Activated naive CD4-positive, alpha-beta T cell treated with anti-CD3 and anti-CD28 coated beads, Interleukin-2, amount 10 ng/mL, durations not matched to agents 7 days and 5 days (primary cell): ENCODE data around the gene KISS1.

Experiments
- CTCF ChIA-PET: fragments of 350-600 bp; sonication (Branson Sonifier 250); formaldehyde crosslinking; loops from one replicate; lab custom pipeline; 2021; ENCODE audit warnings: antibody characterized with exemption; lab: Charles Lee
- DNase-seq: peaks from one replicate; pipeline ENCODE4 v3.0.0-alpha.2; 2020
- H3K27ac Mint-ChIP-seq: one replicate; pipeline ENCODE4 v1.8.0; 2021; ENCODE audit warnings: mild to moderate bottlenecking, moderate library complexity, mixed read lengths
- H3K27me3 Mint-ChIP-seq: one replicate; pipeline ENCODE4 v1.8.0; 2021; ENCODE audit warnings: mild to moderate bottlenecking, mixed read lengths
- H3K36me3 Mint-ChIP-seq: one replicate; pipeline ENCODE4 v1.8.0; 2021; ENCODE audit warnings: mixed read lengths
- H3K4me1 Mint-ChIP-seq: one replicate; pipeline ENCODE4 v1.8.0; 2021; ENCODE audit warnings: mixed read lengths
- H3K4me3 Mint-ChIP-seq: one replicate; pipeline ENCODE4 v1.8.0; 2021; ENCODE audit warnings: mild to moderate bottlenecking, moderate library complexity, mixed read lengths
- H3K9me3 Mint-ChIP-seq: one replicate; pipeline ENCODE4 v1.8.0; 2021; ENCODE audit warnings: mixed read lengths

The KISS1 gene

GRCh38 chr1:204225841-204226735 lies 29.8 kb upstream of the KISS1 start:
- Mint-ChIP-seq H3K4me1 (no peaks in the 10 kb centered on the region), H3K36me3 (no peaks in the 10 kb centered on the region), H3K9me3 (no peaks in the 10 kb centered on the region), H3K27ac (no peak overlapping the region), H3K4me3 (no peak overlapping the region), H3K27me3 (peaks cover 8% of the 10 kb centered on the region)
- CTCF ChIA-PET, result interaction anchor here (1.4 kb wide), 1 partner anchor 15 kb away, joined by 4 read pairs; no protein-coding TSS in a partner anchor
- no peak for DNase-seq

GRCh38 chr1:204224655-204225054 lies 28.4 kb upstream of the KISS1 start:
- H3K9me3 Mint-ChIP-seq, result no peaks in the 10 kb centered on the region
- H3K4me3 Mint-ChIP-seq, result no peak overlapping the region
- H3K36me3 Mint-ChIP-seq, result no peaks in the 10 kb centered on the region
- no peaks in the 10 kb centered on the region for H3K4me1 Mint-ChIP-seq
- DNase-seq, result no peak
- peaks cover 5% of the 10 kb centered on the region for H3K27me3 Mint-ChIP-seq
- CTCF ChIA-PET, result interaction anchor here (1.0 kb wide), 1 partner anchor 63 kb away, joined by 3 read pairs; no protein-coding TSS in a partner anchor
- H3K27ac Mint-ChIP-seq, result no peak overlapping the region

DNA sequence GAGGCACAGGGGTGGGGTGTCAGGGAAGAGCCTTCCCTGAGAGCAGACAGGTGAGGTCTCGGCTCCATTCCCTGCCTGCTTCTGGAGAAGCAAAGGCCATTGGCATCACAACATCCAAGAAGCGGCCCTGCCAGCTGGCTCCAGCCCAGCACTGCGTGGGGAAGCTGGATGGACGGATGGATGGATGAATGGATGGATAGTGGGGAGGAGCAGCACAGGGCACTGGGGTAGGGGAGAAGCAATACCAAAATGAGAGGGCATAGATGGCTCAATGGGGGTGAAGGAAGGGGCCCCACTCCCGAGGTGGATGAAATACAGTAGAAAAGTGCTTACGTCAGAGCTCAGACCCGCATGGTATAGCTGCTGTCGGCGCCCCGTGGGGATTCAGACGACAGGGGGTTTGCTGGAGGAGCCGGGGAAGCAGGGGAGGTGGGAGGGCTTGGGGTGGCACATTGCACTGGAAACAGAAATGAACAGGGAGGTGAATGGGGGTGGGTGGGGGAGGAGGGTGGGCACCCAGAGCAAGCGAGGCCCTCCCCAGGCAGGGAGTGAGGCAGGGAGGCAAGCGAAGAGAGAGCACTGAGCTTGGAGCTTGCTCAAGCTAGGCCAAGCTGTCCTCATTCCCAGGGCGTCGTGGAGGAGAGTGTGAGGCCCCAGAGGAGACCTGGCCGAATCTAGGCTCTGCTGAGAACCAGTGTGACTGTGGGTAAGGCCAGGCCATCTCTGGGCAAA lies 27.0 kb upstream of the KISS1 start:
- Mint-ChIP-seq H3K27me3 (peaks cover 5% of the 10 kb centered on the region), H3K27ac (no peak overlapping the region), H3K9me3 (no peaks in the 10 kb centered on the region), H3K36me3 (no peaks in the 10 kb centered on the region), H3K4me1 (no peaks in the 10 kb centered on the region), H3K4me3 (no peak overlapping the region)
- DNase-seq, result no peak
- CTCF ChIA-PET, result interaction anchor here (1.0 kb wide), 1 partner anchor 61 kb away, joined by 3 read pairs; no protein-coding TSS in a partner anchor

DNA sequence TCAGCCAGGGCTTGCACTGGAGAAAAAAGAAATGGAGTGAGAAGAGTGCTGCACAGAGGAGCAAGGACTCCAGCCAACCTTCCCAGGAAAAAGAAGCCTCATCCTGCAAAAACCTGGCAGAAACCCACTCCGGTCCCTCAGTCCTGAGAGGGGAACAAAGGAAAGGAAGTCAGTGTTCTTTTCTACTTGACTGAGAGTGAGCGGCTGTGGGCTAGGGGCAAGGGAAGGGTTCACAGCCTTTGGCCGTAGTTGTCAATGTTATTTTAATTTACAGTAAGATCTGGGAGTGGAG lies 26.4 kb upstream of the KISS1 start:
- Mint-ChIP-seq H3K4me3 (no peak overlapping the region), H3K36me3 (no peaks in the 10 kb centered on the region), H3K4me1 (no peaks in the 10 kb centered on the region), H3K27me3 (peaks cover 6% of the 10 kb centered on the region), H3K9me3 (no peaks in the 10 kb centered on the region), H3K27ac (no peak overlapping the region)
- CTCF ChIA-PET, result no interaction called here
- no peak for DNase-seq

GRCh38 chr1:204222006-204222763 lies 25.9 kb upstream of the KISS1 start:
- Mint-ChIP-seq H3K36me3 (no peaks in the 10 kb centered on the region), H3K4me1 (no peaks in the 10 kb centered on the region), H3K27me3 (peaks cover 7% of the 10 kb centered on the region), H3K9me3 (no peaks in the 10 kb centered on the region), H3K4me3 (no peak overlapping the region), H3K27ac (no peak overlapping the region)
- CTCF ChIA-PET, result no interaction called here
- no peak for DNase-seq

DNA sequence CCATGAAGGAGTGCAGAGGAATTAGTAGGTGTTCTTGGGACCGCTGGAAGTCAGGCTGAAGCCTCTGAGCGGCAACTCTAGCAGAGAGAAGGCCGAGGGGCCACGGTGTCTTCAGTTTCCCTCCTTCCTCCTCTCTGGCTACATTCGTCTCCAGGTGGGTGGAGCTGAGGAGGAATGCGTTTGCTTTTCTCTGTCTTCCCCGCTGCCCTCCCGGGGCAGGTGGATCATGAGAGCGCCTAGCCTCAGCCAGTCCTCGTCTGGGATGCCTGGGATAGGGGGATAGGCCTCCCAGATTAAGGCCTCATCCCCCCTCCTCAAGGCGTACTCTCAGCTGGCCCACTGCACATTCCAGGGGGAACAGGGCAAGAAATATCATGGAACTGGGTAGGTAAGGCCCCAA lies 25.0 kb upstream of the KISS1 start:
- Mint-ChIP-seq H3K27ac (no peak overlapping the region), H3K36me3 (no peaks in the 10 kb centered on the region), H3K9me3 (no peaks in the 10 kb centered on the region), H3K4me1 (no peaks in the 10 kb centered on the region), H3K4me3 (no peak overlapping the region), H3K27me3 (peaks cover 7% of the 10 kb centered on the region)
- no peak for DNase-seq
- CTCF ChIA-PET, result no interaction called here

- Mint-ChIP-seq H3K27me3 (peaks cover 7% of the 10 kb centered on the region), H3K4me3 (no peak overlapping the region)
- CTCF ChIA-PET, result interaction anchor here (1.4 to 1.9 kb wide), 3 partner anchors 13 to 178 kb away, joined by 4 to 5 read pairs (median 4); no protein-coding TSS in a partner anchor
Measured at GRCh38 chr1:204219971-204220616, 23.8 kb upstream of the KISS1 start.

GRCh38 chr1:204218552-204218951 lies 22.3 kb upstream of the KISS1 start:
- H3K4me3 Mint-ChIP-seq, result no peak overlapping the region
- H3K4me1 Mint-ChIP-seq, result peaks cover 6% of the 10 kb centered on the region
- H3K27ac Mint-ChIP-seq, result no peak overlapping the region
- no peak for DNase-seq
- no peaks in the 10 kb centered on the region for H3K36me3 Mint-ChIP-seq
- H3K27me3 Mint-ChIP-seq, result peaks cover 17% of the 10 kb centered on the region
- CTCF ChIA-PET, result interaction anchor here (1.4 to 1.9 kb wide), 3 partner anchors 12 to 180 kb away, joined by 4 to 5 read pairs (median 4); no protein-coding TSS in a partner anchor
- H3K9me3 Mint-ChIP-seq, result no peaks in the 10 kb centered on the region

More at GRCh38 chr1:204219971-204220616, 23.8 kb upstream of the KISS1 start:
- Mint-ChIP-seq H3K9me3 (no peaks in the 10 kb centered on the region), H3K36me3 (no peaks in the 10 kb centered on the region), H3K27ac (no peak overlapping the region), H3K4me1 (no peaks in the 10 kb centered on the region)
- DNase-seq, result no peak

GRCh38 chr1:204217648-204218000 lies 21.3 kb upstream of the KISS1 start:
- CTCF ChIA-PET, result interaction anchor here (1.7 to 4.1 kb wide), 3 partner anchors 12 to 146 kb away, joined by 4 to 19 read pairs (median 14); no protein-coding TSS in a partner anchor
- Mint-ChIP-seq H3K4me3 (no peak overlapping the region), H3K27ac (no peak overlapping the region), H3K27me3 (peaks cover 21% of the 10 kb centered on the region), H3K9me3 (no peaks in the 10 kb centered on the region), H3K4me1 (peaks cover 6% of the 10 kb centered on the region), H3K36me3 (no peaks in the 10 kb centered on the region)
- no peak for DNase-seq

- peaks cover 6% of the 10 kb centered on the region for H3K4me1 Mint-ChIP-seq
- peaks cover 21% of the 10 kb centered on the region for H3K27me3 Mint-ChIP-seq
- CTCF ChIA-PET, result interaction anchor here (1.7 to 4.1 kb wide), 3 partner anchors 11 to 146 kb away, joined by 4 to 19 read pairs (median 14); no protein-coding TSS in a partner anchor
- H3K36me3 Mint-ChIP-seq, result no peaks in the 10 kb centered on the region
- H3K4me3 Mint-ChIP-seq, result no peak overlapping the region
- no peak overlapping the region for H3K27ac Mint-ChIP-seq
- DNase-seq, result no peak
- H3K9me3 Mint-ChIP-seq, result no peaks in the 10 kb centered on the region
Measured at GRCh38 chr1:204216880-204217647, 20.8 kb upstream of the KISS1 start.

DNA sequence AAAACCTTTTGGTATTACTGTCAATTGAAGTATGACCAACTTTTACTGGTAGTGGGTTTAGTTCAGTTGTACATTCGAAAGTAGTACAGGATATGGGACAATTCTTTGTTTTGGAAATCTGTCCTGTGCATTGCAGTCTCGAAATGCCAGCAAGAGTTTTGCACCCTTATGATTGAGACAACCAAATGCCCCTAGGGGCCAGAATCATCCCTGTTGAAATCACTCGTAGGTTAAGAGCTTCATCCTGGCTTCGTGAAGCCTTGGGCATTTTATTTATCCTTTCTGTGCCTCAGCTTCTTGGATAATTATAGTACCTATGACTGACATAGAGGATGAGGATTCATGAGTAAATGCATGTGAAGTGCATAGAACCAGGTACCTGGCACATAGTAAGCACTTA lies 19.9 kb upstream of the KISS1 start:
- no peak overlapping the region for H3K27ac Mint-ChIP-seq
- CTCF ChIA-PET, result interaction anchor here (1.7 to 4.1 kb wide), 3 partner anchors 11 to 147 kb away, joined by 4 to 19 read pairs (median 14); no protein-coding TSS in a partner anchor
- peaks cover 21% of the 10 kb centered on the region for H3K27me3 Mint-ChIP-seq
- no peaks in the 10 kb centered on the region for H3K9me3 Mint-ChIP-seq
- H3K36me3 Mint-ChIP-seq, result no peaks in the 10 kb centered on the region
- DNase-seq, result no peak
- no peak overlapping the region for H3K4me3 Mint-ChIP-seq
- peaks cover 6% of the 10 kb centered on the region for H3K4me1 Mint-ChIP-seq

- H3K9me3 Mint-ChIP-seq, result no peaks in the 10 kb centered on the region
- H3K36me3 Mint-ChIP-seq, result no peaks in the 10 kb centered on the region
- peaks cover 25% of the 10 kb centered on the region for H3K27me3 Mint-ChIP-seq
- no peak within 1 kb of the TSS for H3K27ac Mint-ChIP-seq
- H3K4me3 Mint-ChIP-seq, result no peak within 1 kb of the TSS
- CTCF ChIA-PET, result interaction anchor here (0.7 to 4.1 kb wide), 9 partner anchors 8 to 289 kb away, joined by 3 to 21 read pairs (median 4); no protein-coding TSS in a partner anchor
- H3K4me1 Mint-ChIP-seq, result peaks cover 6% of the 10 kb centered on the region
- DNase-seq, result peak; percentile 63
Measured at GRCh38 chr1:204213668-204214662, 17.7 kb upstream of the KISS1 start, which contains the start of gene GOLT1A. Gene GOLT1A (minus strand): TSS chr1:204213988. CDS start chr1:204213906, 82 bp downstream.
